ENCODE data around the gene ARFRP1. TPM values are rescaled to one million over a fixed set of nuclear protein-coding genes. Genes with fewer than 3 reads are reported as not detected.

ARFRP1 gene
- total RNA-seq, 1 donor from 2014 or later: 52.2 TPM

GRCh38 chr20:63702036-63702665 is 5.6 kb downstream of the ARFRP1 start:
- no peak for DNase-seq (ENCODE audit: low spot score)

DNA sequence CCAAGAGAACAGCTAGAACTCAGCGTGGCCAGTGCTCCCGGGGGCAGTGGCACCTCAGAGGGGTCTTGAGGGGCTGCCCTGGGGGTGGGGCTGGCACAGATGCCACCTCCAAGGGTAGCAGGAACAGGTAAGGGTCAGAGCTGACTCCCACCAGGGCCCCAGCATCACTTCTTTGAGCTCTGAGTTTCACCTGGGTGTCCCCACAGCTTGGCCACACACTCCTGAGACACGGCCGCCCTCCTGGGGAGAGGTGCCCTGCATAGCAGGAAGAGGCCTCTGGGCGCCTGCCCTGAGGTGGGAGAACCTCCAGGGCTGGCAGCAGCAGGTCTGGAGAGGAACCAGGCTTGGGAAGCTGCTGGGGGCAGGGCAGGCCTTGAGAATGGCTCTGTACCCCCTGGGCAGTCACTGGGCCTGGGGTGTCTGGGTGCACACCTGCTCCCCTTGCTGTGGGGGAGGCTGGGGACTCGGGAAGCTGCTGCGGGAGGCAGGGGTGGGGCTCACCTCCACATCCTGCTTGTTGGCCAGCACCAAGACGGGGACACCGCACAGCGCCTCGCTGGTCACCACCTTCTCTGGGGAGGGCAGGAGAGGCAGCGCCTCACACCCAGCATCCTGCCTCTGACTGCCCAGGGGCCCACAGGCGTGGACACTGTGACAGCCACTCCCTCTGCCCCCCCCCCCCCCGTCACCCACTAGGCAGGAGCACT is 6.3 kb downstream of the ARFRP1 start:
- DNase-seq (ENCODE audit: low spot score): no peak

GRCh38 chr20:63701051-63701328 is 6.8 kb downstream of the ARFRP1 start:
- no peak for DNase-seq (ENCODE audit: low spot score)

- no peak for DNase-seq (ENCODE audit: low spot score)
Observed at GRCh38 chr20:63700199-63701050, 7.4 kb downstream of the ARFRP1 start.

DNA sequence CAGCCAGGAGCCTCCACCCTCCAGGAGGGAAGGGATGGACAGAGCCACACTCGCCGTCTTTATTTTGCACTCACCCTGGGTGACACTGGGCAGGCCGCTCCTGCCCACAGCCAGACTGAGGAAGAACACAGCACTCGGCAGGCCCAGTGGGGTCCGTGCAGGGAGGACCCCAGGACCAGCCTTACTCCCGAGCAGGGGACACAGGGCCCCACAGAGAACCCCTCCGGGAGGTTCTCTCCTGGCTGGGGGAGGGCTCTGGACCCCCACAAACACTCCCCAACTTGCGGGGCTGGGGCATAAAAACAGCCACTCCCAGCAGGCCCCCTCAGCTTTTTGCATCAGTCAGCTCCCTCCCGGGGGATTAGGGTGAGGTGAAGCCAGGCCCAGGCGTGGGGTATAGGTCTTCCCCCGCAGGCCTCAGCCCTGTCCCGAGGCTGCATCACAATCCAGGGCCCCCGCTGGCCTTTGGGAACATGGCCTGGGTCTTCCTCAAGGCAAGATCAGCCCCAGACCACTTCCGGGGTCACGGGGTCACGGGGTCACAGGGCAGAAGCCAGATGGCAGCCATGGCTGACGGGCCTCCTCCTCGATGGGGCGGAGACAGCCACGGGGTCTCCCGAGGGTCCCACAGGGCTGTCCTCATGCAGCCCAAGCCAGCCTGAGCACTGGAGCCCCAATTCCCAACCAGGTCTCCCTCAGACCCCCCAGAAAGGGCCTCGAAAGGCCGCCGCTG is 8.1 kb downstream of the ARFRP1 start:
- no peak for DNase-seq (ENCODE audit: low spot score)

DNA sequence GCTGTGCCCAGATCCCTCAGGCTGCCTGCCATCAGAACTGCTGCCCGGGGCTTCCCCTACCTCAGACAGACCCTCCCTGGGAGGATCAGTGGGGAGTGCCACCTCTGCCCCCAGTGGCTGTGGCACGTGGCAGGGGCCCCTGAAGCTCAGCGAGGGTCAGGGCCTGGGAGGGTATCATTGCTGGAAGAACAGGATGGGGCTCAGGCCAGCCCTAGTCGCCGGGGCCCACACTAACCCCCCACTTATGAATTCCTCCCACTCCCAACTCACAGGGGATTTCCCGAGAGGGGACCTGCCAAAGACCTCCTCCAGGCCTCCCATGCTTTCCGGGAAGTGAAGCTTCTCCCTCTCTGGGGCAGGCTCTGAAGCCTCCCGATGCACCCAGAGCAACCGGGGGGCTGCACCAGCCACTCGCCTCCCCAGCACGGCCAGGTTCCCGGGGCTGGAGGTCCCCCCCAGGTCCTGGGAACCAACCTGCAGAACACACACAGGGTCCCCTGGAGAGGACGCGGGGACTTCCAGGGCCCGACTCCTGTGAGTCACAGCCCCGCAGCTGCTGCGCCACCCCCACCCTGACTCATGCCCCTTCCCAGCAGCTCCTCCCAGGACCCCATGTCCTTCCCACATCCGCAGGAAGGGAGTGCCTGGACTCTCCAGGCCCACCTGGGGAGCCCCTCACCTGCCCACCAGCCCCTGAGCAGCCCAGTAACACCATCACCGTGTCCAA is 8.9 kb downstream of the ARFRP1 start:
- no peak for DNase-seq (ENCODE audit: low spot score)

GRCh38 chr20:63697868-63698545 is 9.8 kb downstream of the ARFRP1 start:
- no peak for DNase-seq (ENCODE audit: low spot score)

DNA sequence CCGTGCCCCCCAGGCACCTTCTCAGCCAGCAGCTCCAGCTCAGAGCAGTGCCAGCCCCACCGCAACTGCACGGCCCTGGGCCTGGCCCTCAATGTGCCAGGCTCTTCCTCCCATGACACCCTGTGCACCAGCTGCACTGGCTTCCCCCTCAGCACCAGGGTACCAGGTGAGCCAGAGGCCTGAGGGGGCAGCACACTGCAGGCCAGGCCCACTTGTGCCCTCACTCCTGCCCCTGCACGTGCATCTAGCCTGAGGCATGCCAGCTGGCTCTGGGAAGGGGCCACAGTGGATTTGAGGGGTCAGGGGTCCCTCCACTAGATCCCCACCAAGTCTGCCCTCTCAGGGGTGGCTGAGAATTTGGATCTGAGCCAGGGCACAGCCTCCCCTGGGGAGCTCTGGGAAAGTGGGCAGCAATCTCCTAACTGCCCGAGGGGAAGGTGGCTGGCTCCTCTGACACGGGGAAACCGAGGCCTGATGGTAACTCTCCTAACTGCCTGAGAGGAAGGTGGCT is 10.4 kb downstream of the ARFRP1 start:
- DNase-seq (ENCODE audit: low spot score): no peak

- DNase-seq (ENCODE audit: low spot score): no peak
Observed at GRCh38 chr20:63696628-63697356, 11.0 kb downstream of the ARFRP1 start, which contains the start of gene TNFRSF6B. Gene TNFRSF6B (plus strand): TSS chr20:63696652. CDS start chr20:63696768, 116 bp downstream.

DNA sequence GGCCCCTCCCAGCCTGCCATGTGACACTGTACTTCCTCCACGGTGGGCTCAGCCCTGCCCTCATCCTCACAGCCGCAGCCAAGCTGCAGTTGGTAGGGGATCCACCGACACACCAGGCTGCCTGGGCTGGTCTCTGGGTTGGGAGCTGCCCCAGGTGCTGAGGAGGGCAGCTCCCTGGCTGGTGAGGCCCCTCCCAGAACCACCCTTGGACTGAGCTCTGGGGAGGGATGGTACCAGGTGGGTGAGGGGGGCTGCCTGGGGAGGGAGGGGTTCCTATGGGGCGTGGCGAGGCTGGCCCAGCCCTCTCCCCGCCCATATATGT is 11.5 kb downstream of the ARFRP1 start:
- no peak for DNase-seq (ENCODE audit: low spot score)

GRCh38 chr20:63695424-63696305 is 12.1 kb downstream of the ARFRP1 start:
- no peak for DNase-seq (ENCODE audit: low spot score)

- no peak for DNase-seq (ENCODE audit: low spot score)
Observed at GRCh38 chr20:63694584-63695423, 13.0 kb downstream of the ARFRP1 start.

GRCh38 chr20:63693733-63694583 is 13.8 kb downstream of the ARFRP1 start:
- DNase-seq (ENCODE audit: low spot score): no peak

GRCh38 chr20:63693083-63693732 is 14.6 kb downstream of the ARFRP1 start:
- DNase-seq (ENCODE audit: low spot score): no peak

- no peak for DNase-seq (ENCODE audit: low spot score)
Observed at GRCh38 chr20:63692436-63693082, 15.2 kb downstream of the ARFRP1 start.

Measured in mucosa of gallbladder (tissue), 1 donor.